Activated CD4-positive, alpha-beta T cell treated with anti-CD3 and anti-CD28 coated beads for 4 hours (primary cell): ENCODE measurements around the gene SIX1.

ENCODE experiments used
- DNase-seq, 2 donors: peaks; one replicate each; pipeline ENCODE4 v3.0.0-alpha.2; 2020

SIX1 gene

DNA sequence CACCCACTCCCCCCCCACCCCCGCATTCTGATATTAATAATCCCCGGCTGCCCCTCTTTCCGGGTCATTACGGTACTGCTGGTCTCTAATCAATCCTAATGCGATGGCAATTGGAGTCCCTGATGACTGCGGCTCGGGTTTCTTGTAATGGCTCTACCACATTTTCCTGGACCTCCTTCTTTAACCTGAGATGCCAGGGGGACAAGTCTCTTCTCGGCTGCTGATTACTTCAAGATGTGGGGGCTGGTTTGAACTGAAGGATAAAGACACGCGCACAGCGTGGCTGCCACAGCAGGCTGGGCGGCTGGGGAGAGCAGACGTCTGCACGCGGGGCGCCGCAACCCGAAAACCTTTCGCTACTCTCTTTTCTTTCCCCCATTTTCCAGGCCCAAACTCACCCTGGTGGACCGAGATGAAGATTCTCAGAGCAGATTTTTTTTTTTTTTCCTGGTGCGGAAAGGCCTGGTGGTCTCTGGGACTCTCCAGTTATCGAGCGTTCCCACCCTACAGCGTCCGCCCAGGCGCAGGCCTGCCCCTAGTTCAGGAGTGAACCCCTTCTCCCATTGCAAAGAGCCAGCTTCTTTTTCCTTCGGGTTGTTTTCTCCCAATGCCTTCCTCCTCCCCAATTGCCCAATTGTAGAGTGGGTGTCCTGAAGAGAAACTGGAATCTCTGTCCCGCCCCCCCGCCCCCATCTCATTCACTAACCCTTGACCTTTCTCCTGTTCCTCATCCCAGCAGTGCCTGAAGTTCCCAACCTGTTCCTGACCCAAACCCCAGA, 6.0 kb upstream of the SIX1 start:
- DNase-seq: no peak

DNA sequence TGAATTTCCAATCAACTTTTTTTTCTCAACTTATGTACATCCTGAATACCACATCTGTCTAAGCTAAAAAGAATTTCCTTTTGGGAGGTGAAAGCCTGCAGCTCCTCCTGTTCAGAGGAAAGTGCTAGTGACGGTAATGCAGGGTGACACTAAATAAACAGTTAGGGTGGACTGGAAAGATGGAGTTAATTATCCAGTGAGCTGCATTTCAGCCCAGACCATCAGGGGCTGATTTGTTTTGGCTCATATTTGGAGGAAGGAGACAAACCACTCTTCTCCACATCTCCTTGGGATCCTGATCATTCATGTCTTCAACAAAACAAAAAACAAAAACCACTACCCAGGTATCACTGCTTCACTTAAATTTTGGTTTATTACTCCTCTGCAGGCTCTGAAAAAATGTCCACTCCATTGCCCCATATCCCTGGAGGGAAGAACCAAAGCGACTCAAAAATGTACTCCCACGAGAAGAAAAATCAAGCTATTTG, 5.1 kb upstream of the SIX1 start:
- DNase-seq: no peak

DNA sequence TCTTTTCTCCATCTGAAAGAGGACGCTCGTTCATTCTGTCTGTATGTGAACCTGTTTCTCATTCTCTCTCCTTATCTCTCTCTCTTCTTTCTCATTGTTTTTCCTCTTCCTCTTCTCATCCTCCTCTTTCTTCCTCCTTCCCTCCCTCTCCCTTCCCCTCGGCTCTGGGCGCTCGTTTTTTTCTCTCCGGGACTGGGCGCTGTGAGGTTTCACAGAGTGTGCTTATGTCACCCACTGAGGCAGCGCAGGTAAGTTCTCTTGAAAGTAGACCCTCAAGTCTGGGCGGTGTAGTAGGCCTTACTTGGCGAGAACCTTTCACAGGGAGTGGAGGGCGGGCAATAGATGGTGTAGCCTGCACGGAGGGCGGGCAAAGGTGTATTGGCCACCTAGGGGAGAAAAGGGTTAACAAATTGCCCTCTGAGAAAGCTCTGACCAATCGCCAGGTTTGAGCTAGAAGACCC, 4.5 kb upstream of the SIX1 start:
- DNase-seq: no peak

DNA sequence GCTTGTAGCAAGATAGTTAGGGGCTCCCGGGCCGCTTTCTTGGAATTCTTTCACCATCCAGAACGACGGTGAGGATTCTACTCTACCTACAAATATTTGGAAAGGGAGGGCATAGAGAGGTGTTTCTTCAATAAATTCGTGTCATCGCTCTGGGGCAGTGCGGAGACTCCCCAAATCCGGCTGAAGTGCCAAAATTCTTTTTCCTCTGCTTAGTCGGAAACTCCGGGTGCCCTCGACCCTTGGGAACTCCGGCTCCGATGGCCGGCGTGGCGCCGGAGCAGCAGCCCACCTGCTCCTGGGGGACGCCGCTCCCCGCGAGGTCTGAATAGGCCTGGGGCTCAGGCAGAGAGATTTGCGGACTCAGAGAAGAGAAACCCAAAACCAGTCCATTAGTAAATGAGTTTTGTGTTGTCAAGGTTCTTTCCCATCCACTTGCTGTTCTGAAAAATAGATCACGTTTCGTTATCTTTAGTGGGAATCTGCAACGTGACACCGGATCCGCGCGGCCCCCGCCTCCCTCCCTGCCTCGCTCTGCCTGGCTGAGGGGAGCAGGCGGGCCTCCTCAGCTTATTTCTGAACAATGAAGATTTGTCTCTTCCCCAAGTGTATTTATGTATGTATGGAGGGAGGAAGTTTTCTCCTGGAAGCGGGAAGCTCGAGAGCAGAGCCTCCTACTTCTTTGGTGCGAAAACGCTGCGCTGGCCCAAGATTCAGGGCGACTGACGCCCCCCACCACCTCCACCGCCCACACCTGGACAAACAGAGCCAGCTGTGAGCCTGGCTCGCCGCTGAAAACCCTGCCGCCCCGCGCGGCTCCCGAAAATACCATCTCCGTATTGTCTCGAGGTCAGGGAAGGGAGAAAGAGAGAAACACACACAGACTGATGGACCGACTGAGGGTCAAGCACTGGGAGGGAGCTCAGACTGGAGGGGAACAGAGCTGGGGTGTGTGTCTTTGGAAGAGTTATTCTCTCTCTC, 3.7 kb upstream of the SIX1 start:
- DNase-seq: no peak

DNA sequence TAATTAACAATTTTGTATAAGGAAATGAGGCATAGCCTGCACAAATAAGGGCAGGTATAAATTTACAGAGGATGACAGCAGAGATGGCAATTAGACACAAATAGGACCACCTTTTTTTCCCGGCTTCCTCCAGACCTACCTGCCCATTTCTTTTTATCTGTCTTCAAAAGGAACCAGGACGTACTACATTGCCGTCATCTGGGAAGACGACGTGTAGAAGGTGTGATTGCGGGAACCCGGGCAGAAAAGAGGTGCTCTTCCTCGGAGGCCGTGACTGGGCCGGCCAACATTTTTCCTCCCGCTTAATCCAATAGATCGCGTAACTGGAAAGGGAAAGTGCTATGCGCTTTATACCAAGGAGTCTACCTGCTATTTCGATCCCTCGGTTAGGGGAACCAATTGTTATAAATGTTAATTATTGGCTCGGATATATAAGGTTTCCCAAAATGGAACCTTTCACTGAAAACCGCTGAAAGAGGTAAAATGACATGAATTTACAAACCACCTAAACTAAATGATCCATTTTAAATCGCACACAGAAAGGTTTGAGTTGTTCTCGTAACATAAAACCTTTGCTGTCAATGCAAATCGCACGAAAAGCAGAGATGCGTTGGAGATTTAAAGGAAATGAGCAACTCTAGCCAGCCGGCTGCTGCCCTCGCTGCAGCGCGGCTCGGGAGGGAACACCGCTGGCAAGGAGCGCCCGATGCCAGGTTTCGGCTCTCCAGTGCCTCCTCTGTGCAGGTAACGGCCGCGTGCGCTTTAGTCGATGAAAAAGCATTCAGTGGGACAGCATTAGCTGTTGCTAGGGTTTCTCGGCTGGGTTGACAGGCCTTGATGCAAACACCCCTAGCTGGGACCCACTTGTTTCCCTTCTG, 2.8 kb upstream of the SIX1 start:
- no peak for DNase-seq

DNA sequence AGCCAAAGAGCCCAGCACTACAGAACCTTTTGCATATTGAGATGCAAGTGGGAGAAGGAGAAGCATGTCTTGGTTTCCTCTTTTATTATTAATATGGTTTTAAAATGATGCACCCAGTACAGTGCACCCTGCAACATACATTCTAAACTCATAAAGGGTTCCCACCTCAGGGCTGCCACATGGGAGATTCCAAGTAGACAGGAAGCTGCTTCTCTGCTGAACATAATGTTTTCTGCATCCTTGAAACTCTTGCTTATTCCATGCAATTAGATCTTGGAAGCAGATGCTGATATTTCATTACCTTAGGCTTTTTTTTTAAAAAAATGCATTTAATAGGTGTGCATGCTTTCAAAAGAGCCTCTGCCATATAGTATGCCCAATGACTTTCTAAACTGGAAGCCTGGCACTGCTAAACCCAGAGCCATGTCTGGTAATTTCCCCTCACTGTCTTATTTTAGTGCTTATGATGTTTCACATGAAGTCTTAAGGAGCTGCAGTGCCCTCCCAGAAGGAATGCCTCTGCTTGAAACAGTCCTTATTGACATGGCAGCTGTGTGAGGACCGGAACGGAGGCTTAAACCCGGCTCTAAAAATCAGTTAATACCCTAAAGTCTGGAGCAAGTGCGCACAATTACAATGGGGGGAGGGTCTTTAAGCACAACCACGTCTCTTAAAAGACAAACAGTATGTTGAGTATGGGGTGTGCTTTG, 2.0 kb upstream of the SIX1 start:
- no peak for DNase-seq

DNA sequence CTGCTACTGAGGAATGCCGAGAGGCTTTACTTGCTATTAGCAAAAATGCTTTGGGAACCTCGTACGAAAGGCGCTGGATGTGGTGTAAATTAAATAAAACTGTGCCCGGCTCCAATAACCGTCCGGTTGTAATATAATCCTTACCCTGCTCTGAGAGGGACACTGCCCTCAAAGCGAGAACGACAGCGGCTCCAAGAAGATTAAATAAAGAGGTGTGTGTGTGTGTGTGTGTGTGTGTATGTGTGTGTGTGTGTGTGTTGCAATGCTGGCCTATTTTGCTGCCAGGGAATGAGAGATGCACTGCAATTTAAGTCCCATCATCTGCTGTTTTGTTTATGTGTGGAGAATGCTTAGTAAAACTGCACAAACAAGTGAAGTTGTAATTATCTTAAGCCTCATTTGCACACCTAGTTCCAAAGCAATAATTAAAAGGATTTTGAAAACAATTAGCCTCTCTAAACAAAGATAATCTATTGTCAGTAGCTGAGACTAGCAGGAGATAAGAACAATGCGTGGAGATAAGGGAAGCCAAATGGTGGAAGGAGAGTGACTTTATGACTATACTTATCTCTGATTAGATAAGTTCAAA, 1.2 kb upstream of the SIX1 start:
- DNase-seq: no peak

DNA sequence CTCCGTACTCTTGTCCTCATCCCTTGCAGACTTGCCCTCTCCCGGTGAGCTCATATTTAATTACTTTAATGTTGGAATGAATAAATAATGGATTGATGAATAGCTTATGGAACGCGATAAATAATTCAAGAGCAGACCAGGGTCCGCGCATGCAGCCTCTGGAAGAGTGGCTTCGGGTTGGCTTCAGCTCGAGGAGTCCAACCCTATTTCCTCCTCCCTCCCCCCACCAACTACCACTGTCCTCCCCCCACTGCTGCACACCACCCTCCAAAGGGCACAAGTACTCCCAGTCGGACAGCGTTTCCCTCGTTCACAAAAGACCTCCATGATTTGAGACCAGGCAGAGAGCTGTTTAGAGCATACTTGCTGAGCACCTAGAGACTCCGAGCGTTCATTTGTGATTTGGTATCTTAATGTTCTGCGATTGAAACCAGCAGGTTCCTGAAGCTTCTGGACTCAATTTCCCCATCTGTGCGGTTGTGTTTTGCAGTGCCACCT, 647 bp upstream of the SIX1 start:
- no peak for DNase-seq

DNA sequence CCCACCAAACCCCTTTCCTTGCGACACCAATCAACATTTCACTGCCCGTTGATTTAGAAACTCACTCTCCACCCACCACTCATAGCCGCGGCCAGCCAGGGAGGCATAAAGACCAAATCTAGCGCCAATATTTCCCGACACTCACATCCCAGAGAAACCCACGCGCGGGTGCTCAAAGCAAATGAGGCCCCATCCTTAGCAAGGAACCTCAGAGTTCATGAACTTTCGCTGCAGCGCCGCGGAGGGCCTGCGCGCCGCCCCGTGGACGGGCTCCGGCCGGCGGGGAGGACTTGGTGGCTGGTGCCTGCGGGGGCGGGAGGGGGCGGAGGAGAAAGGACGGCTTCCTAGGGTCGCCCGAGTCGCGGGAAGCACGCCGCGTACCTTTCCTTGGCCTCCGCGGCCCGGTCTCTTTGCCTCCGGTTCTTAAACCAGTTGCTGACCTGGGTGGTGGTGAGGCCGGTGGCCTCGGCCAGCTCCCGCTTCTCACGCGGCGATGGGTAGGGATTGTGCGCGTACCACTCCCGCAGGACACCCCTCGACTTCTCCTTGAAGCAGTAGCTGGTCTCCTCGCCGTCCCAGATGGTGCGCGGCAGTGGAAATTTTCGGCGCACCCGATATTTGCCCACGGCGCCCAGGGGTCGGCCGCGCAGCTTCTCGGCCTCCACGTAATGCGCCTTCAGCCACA, 886 bp downstream of the SIX1 start:
- no peak for DNase-seq

DNA sequence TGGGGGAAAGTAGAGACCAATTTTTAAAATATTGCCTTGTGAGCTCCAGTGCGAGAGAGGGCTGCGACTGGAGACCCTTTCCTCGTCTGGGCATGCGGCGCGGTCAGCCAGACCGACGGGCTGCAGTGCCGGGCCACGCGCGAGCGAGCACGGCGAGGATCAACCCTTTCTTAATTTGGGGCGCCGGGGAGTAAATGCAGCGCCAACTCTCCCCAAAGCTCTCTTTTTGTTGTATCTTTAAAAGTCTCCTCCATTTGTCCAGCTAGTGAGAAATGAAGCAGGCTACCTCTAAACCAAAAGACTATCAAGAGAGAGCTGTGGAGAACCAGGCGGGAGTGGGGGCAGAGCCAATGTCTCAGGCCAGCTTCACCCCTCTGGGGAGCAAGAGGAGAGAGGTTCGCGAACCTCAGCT, 1.4 kb downstream of the SIX1 start:
- DNase-seq: no peak

DNA sequence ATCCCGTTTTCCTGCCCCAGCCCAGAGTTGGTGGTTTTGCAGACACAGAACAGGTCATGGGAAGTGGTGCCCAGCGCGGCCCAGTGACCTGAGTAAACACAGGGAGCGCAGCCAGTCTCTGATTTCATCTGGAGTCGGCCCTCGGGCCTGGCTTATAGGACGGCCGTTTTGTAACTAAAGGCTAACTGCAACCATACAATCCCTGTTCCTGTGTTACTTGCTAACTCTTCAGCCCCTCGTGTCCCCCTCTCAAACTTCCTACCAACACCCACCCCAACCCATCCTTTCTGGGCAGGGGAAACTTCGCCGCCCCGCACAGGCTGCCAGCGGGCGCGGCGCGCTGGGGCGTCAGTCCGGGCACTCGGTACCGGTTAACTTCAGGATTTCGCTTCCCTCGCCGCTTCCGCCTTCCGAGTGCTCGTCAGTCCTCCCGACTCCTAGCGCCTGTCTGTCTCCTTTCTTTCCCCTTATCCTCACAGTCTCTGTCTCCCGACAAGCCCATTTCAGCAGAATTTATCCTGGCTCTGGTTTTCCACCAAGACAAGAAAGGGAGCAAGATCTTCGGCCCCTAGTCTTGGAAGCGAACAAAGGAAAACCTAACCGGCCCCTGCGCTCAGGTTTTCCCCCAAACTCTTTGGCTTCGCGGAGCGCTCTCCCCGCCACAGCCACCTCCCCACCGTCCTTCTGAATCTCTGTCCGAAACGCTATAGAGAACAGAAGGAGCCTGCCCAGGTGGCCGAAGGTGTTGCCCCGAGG, 2.0 kb downstream of the SIX1 start:
- no peak for DNase-seq

DNA sequence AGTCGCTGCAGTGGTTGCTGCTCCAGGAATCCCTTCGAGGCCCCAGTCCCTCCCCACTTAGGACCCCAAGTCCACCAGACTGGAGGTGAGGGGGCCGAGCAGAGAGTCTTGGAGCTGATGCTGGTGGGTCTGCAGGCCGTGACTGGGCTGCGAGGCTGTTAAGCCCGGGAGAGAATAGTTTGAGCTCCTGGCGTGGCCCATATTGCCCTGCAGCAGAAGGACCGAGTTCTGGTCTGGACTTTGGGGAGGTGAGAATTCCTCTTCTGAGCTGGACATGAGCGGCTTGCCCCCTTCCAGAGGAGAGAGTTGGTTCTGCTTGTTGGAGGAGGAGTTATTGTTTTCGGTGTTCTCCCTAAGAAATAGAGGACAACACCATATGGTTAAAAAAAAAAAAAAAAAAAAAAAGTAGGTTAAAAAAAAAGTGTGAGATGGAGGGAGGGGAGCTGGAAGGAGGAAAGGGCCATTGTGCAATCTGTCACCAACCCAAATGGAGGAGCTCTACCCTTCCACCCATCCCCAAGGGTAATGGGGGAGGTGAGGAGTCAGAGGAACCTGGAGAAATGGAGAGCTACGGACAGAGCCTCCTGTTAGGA, 3.0 kb downstream of the SIX1 start:
- no peak for DNase-seq

DNA sequence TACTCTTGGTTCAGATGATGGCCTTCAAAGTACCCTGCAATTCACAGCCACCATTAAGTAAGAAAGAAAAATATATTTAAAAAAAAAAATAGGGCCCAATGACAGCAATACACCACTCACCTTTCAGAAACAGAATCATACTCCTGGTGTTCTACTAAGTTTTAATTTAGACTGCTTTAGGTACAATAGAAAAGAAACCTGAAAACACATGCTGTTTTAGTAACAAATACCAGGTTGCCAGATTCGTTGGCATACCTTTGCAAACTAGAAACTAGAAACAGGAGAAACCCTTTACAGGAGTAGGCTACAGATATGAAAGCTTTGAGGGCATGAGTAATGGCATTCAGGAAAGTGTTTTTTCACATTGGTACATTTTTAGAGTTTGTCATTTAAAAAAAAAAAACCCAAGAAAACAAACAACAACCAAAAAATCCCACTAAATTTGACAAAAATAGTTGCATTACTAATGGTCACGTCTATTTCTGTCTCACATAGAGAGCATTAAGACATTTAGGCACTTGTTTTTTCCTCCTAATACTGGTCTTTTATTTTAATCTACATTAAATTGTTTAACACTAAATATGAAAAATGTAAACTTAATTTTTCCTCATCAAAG, 4.0 kb downstream of the SIX1 start:
- DNase-seq: no peak

DNA sequence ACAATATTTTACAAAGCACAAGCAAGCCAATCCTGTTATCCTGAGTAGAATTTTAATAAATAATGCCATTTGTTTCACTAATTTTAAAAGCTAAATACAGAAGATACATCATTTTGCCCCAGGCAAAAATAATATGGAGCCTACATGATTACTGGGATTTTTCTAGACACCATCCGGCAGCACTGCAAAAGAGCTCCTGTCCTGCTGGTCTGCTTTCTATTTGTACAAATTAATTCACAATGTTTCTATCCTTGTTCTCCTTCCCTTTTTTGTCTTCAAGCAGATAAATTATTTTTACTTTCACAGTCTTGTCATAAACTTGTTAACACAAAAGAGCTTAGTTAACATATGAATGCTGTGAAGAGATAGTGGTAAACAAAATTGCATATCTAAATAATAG, 4.6 kb downstream of the SIX1 start:
- DNase-seq: no peak

DNA sequence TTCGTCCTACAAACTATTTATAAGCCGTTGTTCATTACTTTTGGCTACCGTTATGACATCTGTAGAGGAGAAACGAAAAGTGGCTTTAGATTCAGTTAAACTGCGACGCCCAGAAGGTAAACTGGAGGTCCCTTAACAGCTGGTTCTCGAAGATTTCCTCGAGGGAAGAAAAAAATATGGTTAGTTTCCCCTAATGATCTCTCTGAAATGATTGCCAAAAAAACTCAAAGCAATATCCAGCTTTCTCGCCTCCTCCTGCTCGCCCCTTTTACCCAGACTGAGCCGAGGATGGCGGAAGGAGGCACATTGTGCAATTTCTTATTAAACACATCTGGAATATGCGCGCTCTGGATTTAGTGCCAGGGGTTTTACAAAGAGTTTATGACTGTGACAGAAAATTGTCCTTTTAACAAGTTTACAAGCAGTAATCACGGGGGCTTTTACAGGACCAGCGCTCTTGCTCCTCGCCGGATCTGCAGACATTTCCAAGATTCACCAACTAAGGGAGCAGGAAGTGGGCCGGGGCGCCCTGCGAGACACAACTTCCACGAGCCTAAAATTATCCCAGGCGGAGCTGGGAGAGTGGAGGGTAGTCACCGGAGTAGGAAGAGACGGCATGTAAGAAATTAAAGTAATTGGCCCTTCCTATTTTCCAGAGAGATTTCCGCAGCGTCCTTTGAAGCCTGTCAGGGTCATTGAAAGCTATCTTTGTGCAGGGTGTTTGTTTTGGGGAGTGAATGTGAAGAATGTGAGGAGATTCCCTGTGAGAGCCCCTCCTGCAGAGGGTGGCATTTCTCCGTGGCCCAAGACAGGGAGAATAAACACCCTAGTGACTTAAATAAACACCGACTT, 5.6 kb downstream of the SIX1 start:
- no peak for DNase-seq

DNA sequence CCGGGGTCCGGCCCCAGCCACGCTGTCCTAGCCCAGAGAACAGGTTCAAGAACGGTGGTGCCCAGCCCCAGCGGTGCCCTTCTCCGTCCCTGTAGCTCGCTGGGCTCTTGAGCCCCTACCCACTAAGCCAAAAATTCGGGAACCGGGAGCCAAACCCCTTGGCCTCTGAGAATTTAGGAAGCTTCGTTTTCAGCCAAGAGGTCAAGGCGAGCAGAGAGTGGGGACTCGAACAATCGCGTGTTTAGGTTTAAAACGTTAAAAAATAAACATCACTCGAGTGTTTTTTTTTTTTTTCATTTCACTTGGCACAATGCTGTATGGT, 6.2 kb downstream of the SIX1 start:
- no peak for DNase-seq

DNA sequence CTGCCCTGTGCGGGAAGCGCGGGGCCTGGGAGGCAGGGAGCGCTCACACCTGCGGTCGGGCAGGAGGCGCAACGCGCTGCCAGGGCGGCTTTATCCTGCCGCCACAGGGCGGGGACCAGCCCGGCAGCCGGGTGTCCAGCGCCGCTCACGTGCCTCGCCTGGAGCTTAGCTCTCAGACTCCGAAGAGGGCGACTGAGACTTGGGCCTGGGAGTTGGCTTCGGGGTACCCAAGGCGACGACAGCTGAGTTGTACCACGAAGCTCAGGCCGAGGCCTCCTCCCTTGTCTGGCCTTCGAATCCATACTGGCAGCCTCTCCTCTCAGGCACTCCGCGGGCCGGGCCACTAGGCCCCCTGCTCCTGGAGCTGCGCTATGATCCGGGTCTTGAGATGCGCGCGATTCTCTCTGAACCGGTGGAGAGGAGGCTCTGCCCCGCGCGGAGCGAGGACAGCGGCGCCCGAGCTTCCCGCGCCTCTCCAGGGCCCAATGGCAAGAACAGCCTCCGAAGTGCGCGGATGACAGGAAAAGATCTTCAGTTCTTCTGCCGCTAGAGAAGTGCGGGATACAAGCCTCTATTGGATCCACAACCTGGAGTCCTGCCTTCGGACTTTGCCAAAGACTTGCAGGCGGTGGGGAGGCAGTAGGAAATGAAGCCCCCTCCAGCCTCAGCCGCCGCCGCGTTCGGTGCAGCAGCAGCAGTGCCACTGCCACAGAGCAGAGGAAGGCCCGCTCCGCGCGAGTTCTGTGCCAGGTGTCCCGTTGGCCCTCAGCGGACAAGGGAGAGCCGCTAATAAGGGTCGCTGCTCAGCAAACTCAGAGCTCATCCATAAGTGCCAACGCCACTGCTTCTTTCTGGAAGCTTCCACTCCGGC, 6.8 kb downstream of the SIX1 start:
- DNase-seq: no peak
